OCI-LY7 (cell line): Measurements from ENCODE around the gene KCNH6. TPM values are rescaled to one million over a fixed set of nuclear protein-coding genes. Genes with fewer than 3 reads are reported as not detected.

Source experiments
- BruUV-seq: library from RNA; stranded (reverse); fragments of 400-500 nt; replicated peaks from 2 replicates; lab custom pipeline; 2021; lab: Mats Ljungman, UMichigan
- CTCF ChIA-PET: fragments of 300-600 bp; sonication (Branson Sonifier 250); formaldehyde crosslinking; loops from one replicate; lab custom pipeline; 2022; ENCODE audit warnings: antibody characterized with exemption; ENCODE audit not compliant: unreplicated experiment; lab: Charles Lee
- POLR2A ChIA-PET: fragments of 300-600 bp; sonication (Branson Sonifier 250); formaldehyde crosslinking; loops from one replicate; lab custom pipeline; 2022; ENCODE audit warnings: antibody characterized with exemption; lab: Charles Lee
- DNase-seq: peaks from one replicate; pipeline ENCODE4 v3.0.0-alpha.2; 2015; ENCODE audit warnings: low spot score
- H2AFZ ChIP-seq: fragments of 200-600 bp; sonication (generic), shearing (Covaris generic); 2 replicates; pipeline ENCODE4 v1.6.1; 2014; ENCODE audit warnings: mild to moderate bottlenecking, antibody characterized with exemption, low read length, moderate library complexity
- H3K27ac ChIP-seq: fragments of 200-600 bp; sonication (generic); 2 replicates; pipeline ENCODE4 v1.5.1; 2014; ENCODE audit warnings: mixed run types, low read depth, mild to moderate bottlenecking, moderate library complexity, low read length, inconsistent platforms; ENCODE audit not compliant: poor library complexity, severe bottlenecking
- H3K36me3 ChIP-seq: fragments of 200-600 bp; sonication (generic); 2 replicates; pipeline ENCODE4 v1.6.1; 2014; ENCODE audit warnings: mild to moderate bottlenecking, antibody characterized with exemption, low read length, moderate library complexity, mixed read lengths; ENCODE audit not compliant: insufficient read depth
- H3K4me1 ChIP-seq: fragments of 200-600 bp; sonication (generic); 2 replicates; pipeline ENCODE4 v1.5.1; 2014; ENCODE audit warnings: mild to moderate bottlenecking, low read length; ENCODE audit not compliant: insufficient read depth, poor library complexity, severe bottlenecking
- H3K4me2 ChIP-seq: fragments of 200-600 bp; sonication (generic); 2 replicates; pipeline ENCODE4 v1.6.1; 2014; ENCODE audit warnings: mild to moderate bottlenecking, low read length
- H3K4me3 ChIP-seq: fragments of 200-600 bp; sonication (generic); 2 replicates; pipeline ENCODE4 v1.5.1; 2014; ENCODE audit warnings: mild to moderate bottlenecking, low read depth, low read length; ENCODE audit not compliant: poor library complexity, severe bottlenecking
- H3K79me2 ChIP-seq: fragments of 200-600 bp; sonication (generic); 2 replicates; pipeline ENCODE4 v1.6.1; 2016; ENCODE audit warnings: low read depth, mild to moderate bottlenecking, low read length, moderate library complexity, mixed read lengths; ENCODE audit not compliant: insufficient read depth
- H3K9me2 ChIP-seq: fragments of 200-600 bp; sonication (generic); 2 replicates; pipeline ENCODE4 v1.6.1; 2016; ENCODE audit warnings: mild to moderate bottlenecking, low read length, mixed read lengths; ENCODE audit not compliant: insufficient read depth
- H3K9me3 ChIP-seq: fragments of 200-600 bp; sonication (generic); 2 replicates; pipeline ENCODE4 v1.6.1; 2014; ENCODE audit warnings: mild to moderate bottlenecking, mixed run types, low read length, mixed read lengths
- H4K20me1 ChIP-seq: fragments of 200-600 bp; sonication (generic); 2 replicates; pipeline ENCODE4 v1.6.1; 2014; ENCODE audit warnings: mild to moderate bottlenecking, antibody characterized with exemption, low read length, moderate library complexity, mixed read lengths; ENCODE audit not compliant: insufficient read depth
- EZH2phosphoT487 ChIP-seq: fragments of 200-600 bp; sonication (generic); IDR thresholded peaks from 2 replicates; pipeline ENCODE4 v1.6.1; 2018; ENCODE audit warnings: low read depth, borderline replicate concordance, mild to moderate bottlenecking, mixed run types, antibody characterized with exemption, low read length, moderate library complexity, mixed read lengths
- intact Hi-C: fragments of 100-400 bp; cut with micrococcal nuclease; formaldehyde crosslinking; loops from one replicate; pipeline ENCODE4 v1.10.0; 2022; ENCODE audit not compliant: unreplicated experiment
- total RNA-seq, 2 experiments: library from RNA; depleted of rRNA in 1 of 2; stranded (reverse); fragments of >200 nt in 1 of 2; shearing (Covaris generic) in 1 of 2; gene quantifications; 2 replicates each; pipeline ENCODE4 v1.2.3, GENCODE V29; 2014 to 2022
- TF ChIP-seq, protein P1 (sequence below): fragments of 200-600 bp; sonication (generic); conservative IDR thresholded peaks from 2 replicates; pipeline ENCODE4 v1.5.1; 2014; ENCODE audit warnings: mild to moderate bottlenecking, antibody characterized with exemption, low read length, moderate library complexity, mixed read lengths

KCNH6 gene
- total RNA-seq, 2 experiments from 2014 or later: not detected

DNA sequence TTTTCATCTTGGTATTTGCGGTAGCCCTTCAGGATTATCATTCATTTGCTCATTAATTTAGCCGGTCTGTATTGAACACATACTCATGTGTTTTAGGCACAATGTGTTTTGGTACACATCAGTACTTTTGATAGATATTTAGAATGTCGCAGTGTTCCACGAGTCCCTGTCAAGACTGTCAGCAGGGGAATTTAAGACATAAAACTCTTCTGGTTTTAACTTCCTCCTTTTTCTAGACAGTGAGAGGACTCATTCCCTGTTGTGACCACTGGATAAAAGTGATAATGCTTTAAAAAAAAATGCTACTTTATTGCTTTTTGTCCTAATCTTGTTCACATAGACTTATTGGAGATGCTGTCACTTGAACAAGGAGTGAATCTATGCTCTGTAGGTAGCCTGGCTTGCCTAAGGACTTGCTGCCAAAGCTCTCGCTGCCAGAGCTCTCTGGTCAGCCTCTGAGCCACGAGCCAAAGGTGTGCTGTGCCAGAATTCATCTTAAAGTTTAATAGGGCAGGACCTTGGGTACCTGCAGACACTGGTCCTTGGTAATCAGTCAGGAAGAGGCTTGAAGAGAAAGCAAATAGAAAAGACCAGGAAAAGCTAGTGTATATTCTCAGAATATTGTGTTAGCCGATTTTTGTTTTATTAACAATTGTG, 32.5 kb downstream of the KCNH6 start:
- peaks cover 32% of the 10 kb centered on the region for H4K20me1 ChIP-seq
- DNase-seq: no peak
- H3K4me2 ChIP-seq: no peak overlapping the region
- peaks cover 60% of the 10 kb centered on the region for H3K36me3 ChIP-seq
- peaks cover 98% of the 10 kb centered on the region for H3K79me2 ChIP-seq
- H2AFZ ChIP-seq: no peak overlapping the region
- BruUV-seq: no TSS peak
- peaks cover 16% of the 10 kb centered on the region for H3K4me1 ChIP-seq
- no peak overlapping the region for H3K4me3 ChIP-seq
- ChIA-PET POLR2A (interaction anchor here (0.5 to 1.2 kb wide), 2 partner anchors 13 to 66 kb away, joined by 3 to 9 read pairs; partner anchors contain the start of gene MAP3K3), CTCF (no interaction called here)
- TF ChIP-seq, protein P1, sequence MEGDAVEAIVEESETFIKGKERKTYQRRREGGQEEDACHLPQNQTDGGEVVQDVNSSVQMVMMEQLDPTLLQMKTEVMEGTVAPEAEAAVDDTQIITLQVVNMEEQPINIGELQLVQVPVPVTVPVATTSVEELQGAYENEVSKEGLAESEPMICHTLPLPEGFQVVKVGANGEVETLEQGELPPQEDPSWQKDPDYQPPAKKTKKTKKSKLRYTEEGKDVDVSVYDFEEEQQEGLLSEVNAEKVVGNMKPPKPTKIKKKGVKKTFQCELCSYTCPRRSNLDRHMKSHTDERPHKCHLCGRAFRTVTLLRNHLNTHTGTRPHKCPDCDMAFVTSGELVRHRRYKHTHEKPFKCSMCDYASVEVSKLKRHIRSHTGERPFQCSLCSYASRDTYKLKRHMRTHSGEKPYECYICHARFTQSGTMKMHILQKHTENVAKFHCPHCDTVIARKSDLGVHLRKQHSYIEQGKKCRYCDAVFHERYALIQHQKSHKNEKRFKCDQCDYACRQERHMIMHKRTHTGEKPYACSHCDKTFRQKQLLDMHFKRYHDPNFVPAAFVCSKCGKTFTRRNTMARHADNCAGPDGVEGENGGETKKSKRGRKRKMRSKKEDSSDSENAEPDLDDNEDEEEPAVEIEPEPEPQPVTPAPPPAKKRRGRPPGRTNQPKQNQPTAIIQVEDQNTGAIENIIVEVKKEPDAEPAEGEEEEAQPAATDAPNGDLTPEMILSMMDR: no peak
- TF ChIP-seq EZH2phosphoT487: no peak
- no peak overlapping the region for H3K27ac ChIP-seq
- intact Hi-C loops: loop anchor here (10.0 kb wide), 1 partner anchor 219 kb away; the partner anchor contains the start of genes CCDC47 and DDX42
- no peaks in the 10 kb centered on the region for H3K9me2 ChIP-seq
- H3K9me3 ChIP-seq: no peaks in the 10 kb centered on the region

DNA sequence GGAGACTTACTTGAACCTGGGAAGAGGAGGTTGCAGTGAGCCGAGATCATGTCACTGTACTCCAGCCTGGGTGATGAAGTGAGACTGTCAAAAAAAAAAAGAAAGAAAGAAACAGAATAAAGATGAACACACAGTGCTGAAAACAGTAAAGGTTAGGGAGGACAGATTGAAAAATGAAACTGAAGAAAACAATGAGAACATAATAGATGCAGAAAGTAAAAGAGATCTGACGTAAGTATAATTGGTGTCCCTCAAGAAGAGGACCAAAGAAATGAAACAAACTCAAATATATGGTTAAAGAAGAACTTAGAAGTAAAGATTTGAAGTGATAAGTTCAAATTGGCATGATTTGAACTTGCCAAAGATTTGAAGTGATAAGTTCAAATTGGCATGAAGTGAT, 34.3 kb downstream of the KCNH6 start:
- Histone ChIP-seq H3K79me2 (peaks cover 97% of the 10 kb centered on the region), H3K4me1 (peaks cover 11% of the 10 kb centered on the region), H3K4me2 (no peak overlapping the region), H3K9me2 (no peaks in the 10 kb centered on the region), H3K9me3 (no peaks in the 10 kb centered on the region), H3K27ac (no peak overlapping the region), H2AFZ (no peak overlapping the region), H3K36me3 (peaks cover 55% of the 10 kb centered on the region), H3K4me3 (no peak overlapping the region), H4K20me1 (peaks cover 30% of the 10 kb centered on the region)
- CTCF ChIA-PET: no interaction called here
- POLR2A ChIA-PET: interaction anchor here (1.3 kb wide), 1 partner anchor 118 kb away, joined by 3 read pairs; no protein-coding TSS in a partner anchor
- BruUV-seq: no TSS peak
- no peak for DNase-seq
- TF ChIP-seq, protein P1: no peak
- TF ChIP-seq EZH2phosphoT487: no peak
- intact Hi-C loops: loop anchor here (10.0 kb wide), 1 partner anchor 217 kb away; the partner anchor contains the start of genes CCDC47 and DDX42

DNA sequence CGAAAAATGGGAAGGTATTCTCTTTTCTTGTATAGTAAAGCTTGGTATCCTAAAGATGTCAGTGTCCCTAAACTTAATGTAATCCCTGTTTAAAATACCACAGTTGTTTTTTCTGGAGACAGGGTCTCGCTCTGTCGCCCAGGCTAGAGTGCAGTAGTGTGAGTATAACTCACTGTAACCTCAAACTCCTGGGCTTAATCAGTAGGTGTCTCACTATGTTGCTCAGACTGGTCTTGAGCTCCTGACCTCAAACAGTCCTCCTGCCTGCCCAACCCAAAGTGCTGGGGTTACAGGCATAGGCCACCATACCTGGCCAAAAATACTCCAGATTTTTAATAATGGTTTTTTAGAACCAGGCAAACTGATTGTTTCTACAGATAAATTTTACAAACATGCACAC, 35.3 kb downstream of the KCNH6 start:
- DNase-seq: no peak
- H3K9me2 ChIP-seq: no peaks in the 10 kb centered on the region
- peaks cover 45% of the 10 kb centered on the region for H3K36me3 ChIP-seq
- no peak overlapping the region for H3K4me3 ChIP-seq
- intact Hi-C loops: loop anchor here (10.0 kb wide), 1 partner anchor 216 kb away; the partner anchor contains the start of genes CCDC47 and DDX42
- no peaks in the 10 kb centered on the region for H3K9me3 ChIP-seq
- ChIA-PET POLR2A (no interaction called here), CTCF (no interaction called here)
- H3K27ac ChIP-seq: no peak overlapping the region
- peaks cover 95% of the 10 kb centered on the region for H3K79me2 ChIP-seq
- no TSS peak for BruUV-seq
- H3K4me2 ChIP-seq: no peak overlapping the region
- no peak overlapping the region for H2AFZ ChIP-seq
- peaks cover 1% of the 10 kb centered on the region for H3K4me1 ChIP-seq
- TF ChIP-seq, protein P1: no peak
- TF ChIP-seq EZH2phosphoT487: no peak
- peaks cover 20% of the 10 kb centered on the region for H4K20me1 ChIP-seq
